Stimulated activated CD4-positive, alpha-beta T cell treated with anti-CD3 and anti-CD28 coated beads, Interleukin-15, amount 100 ng/mL, for 24 hours (primary cell): ENCODE results near the gene RPL29.

Experiments
- DNase-seq: peaks from one replicate; pipeline ENCODE4 v3.0.0-alpha.2; 2020

RPL29 gene

DNA sequence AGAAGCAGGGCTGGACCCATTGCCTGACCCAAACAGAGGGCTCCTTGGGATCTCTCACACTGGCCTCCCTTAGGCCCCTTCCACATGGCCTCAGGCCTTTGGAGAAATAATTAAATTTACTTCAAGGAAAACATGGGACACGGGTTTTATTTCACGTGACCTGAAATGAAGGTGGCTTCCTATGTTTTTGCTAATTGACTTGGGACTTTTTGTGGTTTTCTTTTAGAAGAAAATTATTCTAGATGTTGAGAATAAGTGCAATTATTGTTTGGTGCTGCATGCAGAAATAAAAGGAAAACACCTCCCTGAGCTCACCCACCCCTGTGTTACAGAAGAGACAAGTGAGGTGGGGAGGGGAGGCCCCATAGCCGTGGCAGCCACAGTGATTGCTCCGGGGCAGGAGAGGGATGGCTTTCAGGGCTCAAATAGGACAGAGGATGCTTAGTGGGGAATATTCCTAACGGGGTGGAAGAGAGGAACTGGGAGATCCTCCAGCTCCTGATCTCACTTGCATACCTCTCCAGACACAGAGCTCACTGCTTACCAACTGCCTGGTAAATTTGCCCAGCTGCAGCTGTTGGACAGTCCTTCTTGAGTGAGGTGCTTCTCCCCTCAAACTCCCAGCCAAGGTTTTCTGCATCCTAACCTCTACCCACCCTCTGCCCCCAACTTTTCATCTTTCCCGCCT, 29.2 kb upstream of the RPL29 start:
- no peak for DNase-seq

- DNase-seq = no peak
Measured at GRCh38 chr3:52023860-52024764, 28.4 kb upstream of the RPL29 start.

DNA sequence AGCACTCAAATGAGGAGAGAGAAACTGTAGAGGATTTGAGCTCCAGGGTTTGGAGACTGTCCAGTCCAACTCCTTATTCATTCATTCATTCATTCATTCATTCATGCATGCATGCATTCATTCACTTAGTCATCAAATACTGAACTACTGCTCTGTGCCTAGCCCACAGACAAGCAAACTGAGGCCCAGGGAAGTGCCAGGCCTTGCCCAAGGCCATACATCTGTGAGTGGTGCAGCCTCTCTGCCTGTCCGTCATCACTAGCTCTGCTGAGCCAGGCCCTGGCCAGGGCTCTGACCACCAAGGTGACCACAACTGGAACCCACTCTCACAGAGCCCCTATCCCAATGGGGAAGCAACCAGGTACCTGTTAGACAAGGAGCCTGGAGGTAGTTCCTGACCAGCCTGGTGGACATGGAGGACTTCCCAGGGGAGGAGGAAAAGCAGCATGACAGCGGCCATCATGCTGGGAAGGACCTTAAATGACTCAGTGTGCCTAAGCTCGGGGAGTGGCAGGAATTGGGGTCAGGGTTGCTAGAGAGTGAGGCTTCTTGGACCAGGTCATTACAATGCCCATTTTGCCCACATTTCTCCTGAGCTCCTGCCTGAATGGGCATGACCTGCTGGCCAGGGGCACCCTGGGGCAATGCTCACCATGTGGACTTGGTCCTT, 27.5 kb upstream of the RPL29 start:
- DNase-seq = no peak

DNA sequence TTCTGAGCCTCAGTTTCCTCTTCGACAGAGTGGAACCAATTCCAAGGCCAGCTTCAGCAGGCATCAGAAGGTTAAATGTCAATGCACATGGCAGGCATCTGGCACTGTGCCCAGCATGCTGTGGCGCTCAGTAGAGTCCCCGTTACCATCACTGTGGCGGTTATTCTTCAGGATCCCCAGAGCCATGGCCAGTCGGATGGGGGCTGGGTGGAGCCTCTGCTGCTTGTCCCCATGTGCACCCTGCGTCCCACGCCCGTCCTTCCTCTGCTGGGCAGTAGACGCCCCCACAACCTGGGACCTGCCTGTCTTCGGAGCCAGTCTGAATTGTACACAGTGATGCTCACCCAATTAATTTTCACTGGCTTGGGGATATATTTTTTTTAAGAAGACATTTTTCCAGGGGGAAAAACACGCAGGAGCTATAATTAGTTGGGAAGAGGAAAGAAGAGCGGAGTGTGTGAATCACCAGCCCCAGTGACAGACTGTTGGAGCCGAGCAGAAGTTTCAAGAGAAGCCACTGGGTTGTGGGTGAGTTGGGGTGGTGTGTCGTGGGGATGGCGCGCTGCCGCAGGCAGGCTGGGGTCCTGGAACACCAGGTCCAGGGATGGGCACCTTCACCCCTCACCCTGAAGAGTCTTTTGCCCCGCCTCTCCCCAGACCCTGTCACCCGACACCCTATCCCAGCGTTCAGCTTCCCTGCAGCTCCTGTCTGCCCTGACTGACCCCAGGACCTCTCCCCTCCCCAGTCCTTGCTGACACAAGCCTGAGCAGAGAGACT, 26.8 kb upstream of the RPL29 start:
- DNase-seq = no peak

- DNase-seq = no peak
Measured at GRCh38 chr3:52021489-52022268, 26.0 kb upstream of the RPL29 start.

DNA sequence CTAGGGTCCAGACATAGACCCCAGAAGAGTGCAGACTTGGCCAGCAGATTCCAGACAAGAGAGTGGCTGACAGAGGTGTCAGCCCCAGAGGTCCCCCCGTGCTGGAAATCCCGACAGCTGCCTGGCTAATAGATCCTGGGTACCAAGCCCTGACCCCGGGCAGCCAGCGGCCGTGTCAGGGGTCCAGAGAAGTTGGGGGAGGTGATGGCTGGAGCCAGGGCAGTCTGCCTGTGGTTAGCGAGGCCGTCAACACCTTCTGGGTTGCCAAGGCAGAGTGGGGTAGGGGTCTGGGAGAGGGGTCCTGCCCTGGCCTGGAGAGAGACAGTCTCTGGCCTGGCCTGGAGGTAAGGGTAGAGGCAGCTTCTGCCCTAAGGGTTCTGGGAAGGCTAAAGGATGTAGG, 25.1 kb upstream of the RPL29 start:
- no peak for DNase-seq

- no peak for DNase-seq
Measured at GRCh38 chr3:52019352-52020080, 23.8 kb upstream of the RPL29 start.

DNA sequence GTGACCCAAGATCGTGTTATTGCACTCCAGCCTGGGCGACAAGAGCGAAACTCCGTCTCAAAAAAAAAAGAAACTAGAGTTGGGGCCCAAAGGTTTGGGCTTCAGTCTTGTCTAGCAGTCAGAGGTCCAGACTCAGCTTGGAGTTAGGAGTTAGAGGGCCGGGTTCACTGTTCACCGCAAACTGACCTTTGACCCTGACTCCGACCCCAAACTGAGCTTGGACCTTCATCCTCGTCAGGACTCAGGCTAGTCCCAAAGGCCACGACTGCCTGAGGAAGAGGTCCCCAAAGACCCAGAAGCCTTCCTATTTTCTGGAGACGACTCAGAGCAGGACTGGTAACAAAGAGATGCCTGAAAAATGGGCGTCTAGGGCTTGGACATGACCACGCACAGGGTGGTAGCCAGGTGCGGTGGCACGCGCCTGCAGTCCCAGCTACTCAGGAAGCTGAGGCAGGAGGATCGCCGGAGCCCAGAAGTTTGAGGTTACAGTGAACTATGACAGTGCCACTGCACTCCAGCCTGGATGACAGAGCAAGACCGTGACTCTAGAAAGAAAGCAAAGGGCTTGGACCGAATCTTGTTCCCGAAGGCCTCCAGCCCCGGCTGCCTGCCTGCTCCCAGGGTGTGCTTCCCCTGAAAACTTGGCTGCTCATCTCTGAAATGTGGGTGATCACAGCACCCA, 22.8 kb upstream of the RPL29 start:
- no peak for DNase-seq

DNA sequence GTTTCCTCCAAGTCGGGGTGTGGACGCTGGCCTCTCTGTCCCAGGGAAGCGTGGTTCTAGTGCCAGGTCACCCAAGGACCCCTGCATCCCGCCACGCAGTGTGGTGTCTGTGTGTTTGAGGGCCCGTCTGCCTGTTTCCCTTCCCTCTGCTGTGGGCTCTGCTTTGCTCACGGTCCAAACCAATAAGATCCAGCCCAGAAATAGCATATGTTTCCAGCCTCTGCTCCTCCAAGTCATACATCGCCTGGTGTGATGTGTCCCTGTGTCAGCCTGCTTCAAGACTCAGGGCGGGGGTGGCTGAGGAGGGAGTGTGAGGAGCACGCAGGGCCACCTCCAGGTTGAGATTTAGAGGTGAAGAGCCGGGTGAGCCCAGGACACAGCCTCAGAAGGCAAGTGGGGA, 21.9 kb upstream of the RPL29 start:
- no peak for DNase-seq

DNA sequence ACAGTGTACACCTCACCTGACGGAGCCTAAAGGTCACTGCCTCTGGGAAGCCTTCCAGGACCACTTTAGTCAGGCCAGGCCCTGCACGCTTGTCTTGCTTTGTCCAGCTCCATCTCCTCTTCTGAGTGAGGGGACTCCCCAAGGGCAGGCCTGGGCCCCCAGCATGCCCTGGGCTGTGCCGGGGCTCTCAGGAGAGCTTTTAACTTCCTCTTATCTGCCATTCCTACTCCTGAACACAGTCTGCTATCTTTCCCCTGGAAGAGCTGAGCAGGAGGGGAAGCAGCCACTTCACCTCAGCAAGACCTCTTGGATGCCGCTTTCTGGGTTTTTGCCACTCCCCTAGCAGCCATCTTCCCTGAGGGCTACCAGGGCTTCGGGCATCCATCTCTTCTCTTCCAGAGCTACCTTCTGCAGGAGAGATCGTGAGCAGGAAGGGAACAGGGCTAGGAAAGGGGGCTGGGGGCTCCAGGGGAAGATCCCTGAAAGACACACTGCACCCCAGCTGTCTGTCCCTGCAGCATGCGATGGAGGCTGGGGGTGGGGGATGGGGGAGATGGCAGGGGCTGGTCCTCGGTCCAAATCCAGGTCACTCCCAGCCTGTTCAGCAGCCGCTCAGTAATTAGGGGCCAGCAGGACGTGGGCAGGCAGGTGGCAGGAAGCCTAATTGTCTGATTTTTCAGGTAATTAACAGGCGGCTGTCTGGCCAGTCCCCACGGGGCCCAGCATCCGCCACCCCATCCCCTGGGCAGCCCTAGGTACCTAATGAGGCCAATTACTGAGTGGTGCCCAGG, 19.9 kb upstream of the RPL29 start:
- DNase-seq = no peak

DNA sequence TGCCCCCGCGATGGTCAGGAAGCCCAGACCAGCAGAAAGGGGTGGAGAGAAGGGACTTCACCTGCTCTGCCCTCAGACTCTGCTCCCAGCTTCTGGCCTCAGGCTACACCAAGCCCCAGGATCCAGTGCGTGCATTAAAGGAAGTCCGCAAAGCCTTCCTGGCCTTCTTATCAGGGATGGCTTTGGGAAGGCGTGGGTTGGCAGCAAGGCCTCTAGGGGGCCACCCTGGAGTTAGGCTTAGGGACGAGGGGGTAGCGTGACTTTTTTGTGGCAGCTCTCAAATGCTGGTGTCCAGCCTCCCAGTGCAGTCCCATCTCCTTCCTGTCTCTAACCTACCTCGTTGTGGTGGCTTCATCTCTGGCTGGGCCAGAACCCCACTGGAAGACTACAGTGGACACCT, 18.9 kb upstream of the RPL29 start:
- DNase-seq = no peak

- DNase-seq = no peak
Measured at GRCh38 chr3:52013802-52014598, 18.3 kb upstream of the RPL29 start.

GRCh38 chr3:52012699-52013098, 17.0 kb upstream of the RPL29 start:
- no peak for DNase-seq

GRCh38 chr3:52010431-52010830, 14.7 kb upstream of the RPL29 start:
- no peak for DNase-seq

DNA sequence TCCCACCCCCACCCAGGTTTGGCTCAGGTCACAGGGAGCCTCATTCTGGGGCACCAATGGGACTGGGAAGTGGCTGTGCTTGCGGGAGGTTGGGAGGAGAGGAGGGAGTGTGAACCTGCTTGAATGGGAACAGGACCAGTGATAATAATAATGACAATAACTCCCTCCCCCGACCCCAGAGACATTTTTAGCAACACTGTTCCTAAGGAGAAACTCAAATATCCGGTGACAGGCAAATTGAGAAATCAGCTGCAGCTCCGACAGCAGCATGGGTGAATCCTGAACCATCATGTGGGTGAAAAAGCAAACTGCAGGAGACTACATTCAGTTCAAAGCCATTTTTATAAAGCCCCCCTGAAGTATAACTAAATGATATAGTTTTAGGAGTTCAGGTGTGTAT, 11.6 kb upstream of the RPL29 start:
- DNase-seq = no peak

- no peak for DNase-seq
Measured at GRCh38 chr3:52006820-52007133, 11.1 kb upstream of the RPL29 start.

DNA sequence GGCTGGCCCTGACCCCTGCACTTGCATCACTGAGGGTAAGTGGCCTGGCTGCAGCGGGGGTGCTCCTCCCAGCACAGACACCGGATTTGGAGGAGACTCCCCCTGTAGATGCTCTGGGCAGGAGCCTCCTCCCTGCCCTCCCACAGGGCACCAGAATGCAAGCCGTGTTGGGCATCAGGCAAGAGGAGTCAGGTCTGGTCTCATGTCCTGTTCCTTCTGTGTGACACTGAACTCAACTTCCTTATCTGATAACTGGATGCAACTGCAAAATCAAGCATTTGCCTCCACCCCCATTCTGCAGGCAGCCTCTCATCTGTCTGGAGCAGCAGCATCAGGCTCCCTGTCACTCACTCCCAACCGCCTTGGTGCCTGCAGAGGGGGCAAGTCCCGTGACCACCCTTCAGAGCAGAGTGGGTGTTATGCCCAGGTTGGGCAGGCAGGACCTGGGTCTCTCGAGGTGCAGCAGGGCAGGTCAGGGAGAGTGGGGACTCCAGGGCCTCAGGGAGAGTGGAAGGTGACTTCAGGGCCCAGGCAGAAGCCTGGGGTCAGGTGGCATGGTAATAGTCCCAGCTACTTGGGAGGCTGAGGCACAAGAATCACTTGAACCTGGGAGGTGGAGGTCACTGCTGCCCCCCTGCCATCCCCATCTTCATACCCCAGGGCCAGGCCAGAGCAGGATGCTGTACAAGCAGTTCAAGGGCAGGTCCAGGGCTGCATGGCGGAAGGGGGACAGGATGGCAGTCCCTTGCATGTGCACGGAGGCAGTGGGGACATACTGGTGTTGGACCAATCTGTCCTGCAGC, 10.5 kb upstream of the RPL29 start:
- no peak for DNase-seq

GRCh38 chr3:52005571-52005986, 9.9 kb upstream of the RPL29 start:
- DNase-seq = no peak
